CD4-positive, alpha-beta T cell treated with Interleukin-4 for 4 hours (primary cell): ENCODE data around the gene PPT1.
A peak's percentile ranks its signal among the peaks of the same experiment; 100 is the strongest.
"Not testable (repeated sequence)": the region's sequence is repeated elsewhere in the genome, so short reads cannot be mapped to it uniquely, and the experiment has no call there.

Source experiments
- DNase-seq: peaks from one replicate; pipeline ENCODE4 v3.0.0-alpha.2; 2020

The PPT1 gene

DNA sequence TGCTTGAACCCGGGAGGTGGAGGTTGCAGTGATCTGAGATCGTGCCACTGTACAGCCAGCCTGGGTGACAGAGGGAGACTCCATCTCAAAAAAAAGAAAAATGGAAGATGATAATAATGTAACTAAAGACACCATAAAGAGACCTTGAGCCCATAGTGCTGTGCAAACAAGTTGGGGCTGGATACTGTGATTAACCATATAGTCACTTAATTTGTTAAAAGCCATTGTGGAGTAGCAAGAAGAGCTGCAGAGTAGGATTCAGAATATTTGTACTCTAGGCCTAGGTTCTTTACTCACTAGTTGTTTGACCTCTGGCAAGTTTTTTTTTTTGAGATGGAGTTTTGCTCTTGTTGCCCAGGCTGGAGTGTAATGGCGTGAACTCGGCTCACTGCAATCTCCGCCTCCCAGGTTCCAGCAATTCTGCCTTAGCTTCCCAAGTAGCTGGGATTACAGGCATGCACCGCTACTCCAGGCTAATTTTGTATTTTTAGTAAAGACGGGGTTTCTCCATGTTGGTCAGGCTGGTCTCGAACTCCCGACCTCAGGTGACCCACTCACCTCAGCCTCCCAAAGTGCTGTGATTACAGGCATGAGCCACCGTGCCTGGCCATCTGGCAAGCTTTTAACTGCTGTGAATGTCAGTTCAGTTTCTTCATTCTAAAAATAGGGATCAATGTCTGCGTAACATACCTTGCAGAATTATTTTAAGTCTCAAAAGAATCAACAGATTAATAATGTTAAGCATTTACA lies 43.7 kb downstream of the PPT1 start:
- DNase-seq, result no peak

DNA sequence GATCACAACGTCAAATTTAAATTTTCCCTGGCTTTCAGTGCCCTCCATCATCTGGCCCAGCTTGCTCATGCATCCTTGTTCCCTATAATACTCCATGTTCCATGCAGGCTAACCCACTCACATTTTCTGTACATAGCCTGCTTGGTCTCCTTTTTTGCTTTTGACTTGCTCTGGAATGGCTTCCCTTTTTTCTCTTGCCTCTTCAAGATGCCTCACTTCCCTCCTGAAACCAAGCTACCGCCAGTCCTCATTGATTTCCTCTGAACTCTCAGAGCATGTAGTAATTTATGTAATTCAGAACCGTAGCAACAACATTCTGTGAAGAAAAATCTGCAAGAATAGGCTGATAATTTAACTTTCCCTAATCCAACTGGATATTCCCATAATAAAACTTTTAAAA lies 46.2 kb downstream of the PPT1 start:
- no peak for DNase-seq

DNA sequence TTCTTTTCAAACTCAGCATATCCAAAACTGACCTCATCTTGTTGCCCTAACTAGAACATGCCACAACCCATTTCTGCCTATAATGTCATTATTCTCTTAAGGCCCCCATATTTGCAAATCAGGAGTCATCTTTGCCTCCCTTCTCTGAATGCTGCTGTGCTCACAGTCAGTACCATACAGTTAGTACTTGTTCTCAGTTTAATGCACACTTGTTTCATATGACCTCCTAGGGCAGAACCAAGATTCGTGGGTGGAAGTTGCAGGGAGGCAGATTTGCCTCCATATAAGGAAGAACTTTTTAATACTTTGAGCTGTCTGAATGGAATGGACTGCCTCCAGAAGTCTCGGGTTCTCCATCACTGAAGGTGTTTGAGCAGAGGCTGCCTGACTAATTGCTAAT lies 47.3 kb downstream of the PPT1 start:
- no peak for DNase-seq

DNA sequence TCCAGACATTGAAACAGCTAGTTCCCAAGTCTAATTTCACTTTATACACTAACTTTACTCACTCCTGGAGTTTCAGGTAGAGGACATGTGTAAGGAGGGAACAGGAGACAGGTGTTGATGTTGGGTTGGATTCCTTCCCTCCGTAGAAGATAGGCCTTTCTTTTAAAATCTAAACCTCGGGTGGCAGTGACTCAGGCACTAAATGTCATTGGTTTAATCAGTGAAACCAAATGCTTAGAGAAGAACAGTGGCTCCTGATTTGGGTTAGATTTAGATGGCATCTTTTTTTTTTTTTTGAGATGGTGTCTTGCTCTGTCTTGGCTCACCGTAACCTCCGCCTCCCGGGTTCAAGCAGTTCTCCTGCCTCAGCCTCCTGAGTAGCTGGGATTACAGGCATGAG lies 49.3 kb downstream of the PPT1 start:
- DNase-seq, result no peak

DNA sequence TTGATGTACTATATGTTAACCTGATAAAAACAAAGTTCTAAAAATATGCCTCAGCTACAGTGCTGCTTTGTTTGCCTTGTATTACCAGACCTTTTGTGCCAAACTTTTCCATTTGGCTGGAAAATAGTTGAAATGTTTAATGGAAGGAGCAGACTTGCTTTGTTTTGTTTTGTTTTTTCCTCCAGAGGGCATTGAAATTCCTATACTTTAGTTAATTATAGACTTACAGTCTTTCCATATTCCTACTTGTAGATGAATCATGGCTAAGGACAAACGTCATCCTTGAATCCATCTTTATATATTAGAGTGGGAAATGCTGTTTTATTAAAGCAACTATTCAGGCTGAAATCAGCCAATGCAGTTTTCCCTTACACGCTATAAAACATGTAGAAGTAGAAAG lies 49.8 kb downstream of the PPT1 start:
- no peak for DNase-seq

DNA sequence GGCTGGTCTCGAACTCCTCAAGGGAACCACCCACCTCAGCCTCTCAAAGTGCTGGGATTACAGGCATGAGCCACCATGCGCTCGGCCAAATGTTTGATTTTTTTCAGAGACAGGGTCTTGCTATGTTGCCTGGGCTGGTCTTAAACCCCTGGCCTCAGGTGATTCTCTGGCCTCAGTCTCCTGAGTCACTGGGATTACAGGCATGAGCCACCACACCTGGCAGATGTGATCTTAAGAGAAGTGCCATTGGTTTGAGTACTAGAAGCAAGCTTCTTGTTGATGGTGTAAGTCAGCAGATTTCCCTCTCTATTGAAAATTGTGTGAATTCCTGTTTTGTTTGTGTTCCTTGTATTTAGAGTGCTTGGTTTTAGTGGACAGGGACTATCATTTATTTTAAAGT lies 51.3 kb downstream of the PPT1 start:
- no peak for DNase-seq

DNA sequence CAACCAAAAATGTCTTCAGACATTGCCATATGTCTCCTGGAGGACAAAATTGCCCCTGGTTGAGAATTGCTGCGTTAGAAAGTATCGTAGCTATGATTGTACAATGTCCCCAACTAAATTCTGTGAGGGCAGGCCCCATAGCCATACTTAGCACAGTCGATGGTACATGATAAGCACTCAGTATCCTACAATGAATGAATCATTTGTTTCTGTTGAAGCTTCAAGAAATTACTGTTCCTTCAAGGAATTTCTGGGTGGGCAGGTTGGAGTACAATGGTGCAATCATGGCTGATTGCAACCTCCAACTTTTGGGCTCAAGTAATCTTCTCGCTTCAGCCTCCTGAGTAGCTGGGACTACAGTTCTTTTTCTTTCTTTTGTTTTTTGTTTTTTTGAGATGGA lies 51.9 kb downstream of the PPT1 start:
- DNase-seq, result no peak

DNA sequence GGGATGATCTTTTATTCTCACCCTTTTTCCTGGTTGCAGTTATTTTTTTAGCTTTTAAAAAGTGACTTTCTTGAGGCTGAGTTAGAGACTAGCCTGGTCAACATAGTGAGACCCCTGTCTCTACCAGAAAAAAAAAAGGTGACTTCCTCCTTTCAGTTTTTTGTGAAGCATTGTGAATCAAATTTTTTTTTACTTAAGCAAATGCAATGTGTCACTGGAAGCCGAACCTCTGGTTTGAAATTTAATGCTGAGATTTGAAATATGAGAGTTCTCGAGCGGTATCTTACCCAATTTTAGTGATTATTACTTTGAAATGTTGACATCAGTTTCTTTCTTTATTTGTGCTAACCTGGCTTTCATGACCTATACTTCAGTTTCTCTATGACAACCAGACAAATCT lies 52.9 kb downstream of the PPT1 start:
- DNase-seq, result no peak

DNA sequence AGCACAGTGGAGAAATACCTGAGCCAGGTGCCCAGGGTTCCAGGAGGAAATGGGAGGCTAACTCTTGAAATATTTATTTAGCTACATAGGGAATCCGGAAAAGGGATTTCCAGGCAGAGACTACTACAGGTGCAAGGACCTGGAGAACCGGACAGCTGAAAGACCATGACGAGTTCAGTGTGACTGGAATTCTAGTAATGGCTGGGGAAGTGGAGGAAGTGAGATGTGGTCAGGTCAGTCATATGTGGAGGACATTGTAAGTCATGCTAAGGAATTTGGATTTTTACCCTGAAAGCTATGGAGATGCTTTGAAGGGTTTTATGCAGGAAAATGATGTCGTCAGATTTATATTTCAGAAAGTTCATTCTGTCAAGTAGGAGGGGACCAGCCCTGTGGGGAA lies 54.7 kb downstream of the PPT1 start:
- DNase-seq, result no peak

DNA sequence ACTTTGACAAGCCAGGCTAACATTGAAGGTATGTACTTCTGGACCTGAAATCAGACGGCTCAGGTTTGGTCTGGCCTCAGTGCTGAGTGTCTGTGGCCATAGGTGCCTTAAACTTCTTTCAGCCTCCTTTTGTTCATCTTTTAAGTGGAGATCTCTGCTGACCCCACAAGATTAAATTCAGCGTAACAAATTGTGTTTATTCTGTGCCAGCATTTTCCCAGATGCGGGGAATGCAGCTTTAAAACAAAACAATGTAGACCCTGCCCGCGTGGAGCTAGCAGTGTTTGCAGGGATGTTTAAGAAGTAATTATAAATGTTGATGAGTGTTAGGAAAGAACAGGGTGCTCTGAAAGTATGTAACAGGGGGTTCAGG lies 55.6 kb downstream of the PPT1 start:
- no peak for DNase-seq

DNA sequence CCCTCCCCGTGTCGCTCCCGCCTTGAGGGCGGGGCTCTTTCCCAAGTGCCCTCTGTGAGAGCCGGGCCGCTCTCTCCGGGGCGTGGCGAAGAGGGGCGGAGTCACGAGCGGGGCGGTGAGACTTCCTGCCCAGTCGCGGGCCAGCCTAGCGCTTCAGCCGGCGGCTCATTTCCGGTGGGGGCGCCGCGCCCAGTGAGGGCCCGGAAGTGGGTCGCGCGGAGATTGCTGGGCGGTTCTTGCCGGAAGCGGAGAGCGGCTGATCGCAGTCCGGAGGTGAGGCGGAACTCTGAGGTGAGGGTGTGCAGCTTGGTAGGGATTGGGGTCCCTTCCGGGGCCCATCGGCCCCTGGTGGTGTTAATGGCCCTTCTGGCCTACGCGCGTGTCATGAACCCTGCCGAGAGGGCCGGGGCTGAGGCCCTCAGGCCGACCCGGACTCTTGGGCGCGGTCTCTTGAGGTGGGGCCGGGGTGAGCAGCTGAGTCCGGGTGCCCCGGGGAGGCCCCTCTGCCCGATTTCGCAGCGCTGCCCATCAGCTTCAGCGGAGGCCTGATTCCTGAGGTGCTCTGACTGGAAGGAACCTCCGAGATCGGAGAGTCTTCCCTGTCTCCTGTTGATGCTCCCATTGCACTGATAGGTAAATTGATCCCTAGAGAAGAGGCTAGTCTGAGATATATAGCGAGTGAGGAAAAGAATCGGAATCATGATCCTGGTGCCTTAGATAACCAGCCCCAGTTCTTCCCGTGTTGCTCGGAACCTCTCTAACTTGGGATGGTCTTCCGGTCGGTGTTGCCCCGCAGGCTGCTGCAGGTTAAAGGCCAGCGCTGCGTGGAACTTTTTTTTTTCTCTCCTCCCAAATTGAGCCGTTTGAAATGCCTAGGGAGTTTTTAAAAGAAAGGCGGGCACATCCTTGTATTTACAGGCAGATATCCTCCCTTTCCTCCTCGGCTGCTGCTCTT lies 56.3 kb downstream of the PPT1 start, which contains the start of gene CAP1:
CAP1 (plus strand) TSS at position 219 of the 955 bp plus-strand sequence. CDS start 18,618 bp downstream, outside the sequence.
- peak; percentile 99 for DNase-seq

DNA sequence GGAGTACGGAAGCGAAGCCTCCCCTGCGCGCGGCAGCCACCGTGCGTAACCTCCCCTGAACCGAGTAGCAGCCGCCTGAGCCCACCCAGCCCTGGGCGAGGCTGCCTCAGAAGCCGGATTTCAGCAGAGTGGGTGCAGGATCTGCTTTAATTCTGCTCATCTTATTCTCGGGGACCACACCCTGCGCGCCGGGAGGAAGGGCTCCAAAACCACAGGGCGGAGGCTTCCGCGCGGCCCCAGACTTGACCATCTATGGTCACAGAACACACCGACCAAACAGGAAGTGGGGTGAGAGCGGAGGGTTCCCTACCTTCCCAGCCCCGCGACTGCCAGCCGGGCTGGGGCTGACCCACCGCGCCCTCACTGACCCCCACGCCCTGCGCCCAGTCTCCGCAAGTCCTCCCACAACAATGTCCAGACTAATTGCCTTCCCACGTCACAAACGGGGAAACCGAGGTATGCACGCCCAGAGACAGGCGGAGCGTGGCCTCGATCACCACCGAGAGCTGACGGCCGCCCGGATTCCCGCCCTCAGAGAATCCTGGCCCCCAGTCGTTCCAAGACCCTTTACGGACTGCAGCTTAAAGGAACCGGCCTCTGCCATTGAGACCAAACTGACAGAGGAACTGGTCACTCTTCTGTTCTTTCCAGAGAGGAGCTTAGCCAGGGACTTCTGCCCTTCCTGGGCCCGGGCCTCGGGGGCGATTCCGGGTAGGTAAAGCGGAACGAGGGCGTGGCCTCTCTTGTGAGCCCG lies 57.1 kb downstream of the PPT1 start:
- peak; percentile 84 for DNase-seq

DNA sequence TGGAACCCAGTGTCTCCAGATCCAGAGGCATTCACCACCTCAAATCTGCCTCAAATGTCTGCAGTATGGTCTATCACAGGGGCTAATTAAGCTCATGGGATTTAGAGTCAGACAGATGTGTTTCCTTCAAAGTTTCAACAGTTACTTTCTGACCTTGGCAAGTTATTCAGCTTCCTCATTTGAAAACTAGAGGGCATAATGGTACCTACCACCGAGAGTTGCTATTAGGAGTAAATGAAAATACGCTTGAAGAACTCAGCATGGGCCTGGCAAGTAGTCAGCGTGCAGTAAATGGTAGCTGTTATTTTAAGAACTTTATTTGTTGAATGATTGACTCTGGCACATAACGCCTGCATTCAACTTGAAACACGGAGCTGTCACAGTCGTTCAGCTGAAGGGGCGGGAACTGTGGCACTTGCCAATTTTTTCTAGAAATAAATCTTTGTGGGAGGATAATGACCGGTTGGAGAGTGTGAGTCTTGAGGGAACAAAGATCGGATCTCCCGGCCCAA lies 57.8 kb downstream of the PPT1 start:
- peak; percentile 59 for DNase-seq

DNA sequence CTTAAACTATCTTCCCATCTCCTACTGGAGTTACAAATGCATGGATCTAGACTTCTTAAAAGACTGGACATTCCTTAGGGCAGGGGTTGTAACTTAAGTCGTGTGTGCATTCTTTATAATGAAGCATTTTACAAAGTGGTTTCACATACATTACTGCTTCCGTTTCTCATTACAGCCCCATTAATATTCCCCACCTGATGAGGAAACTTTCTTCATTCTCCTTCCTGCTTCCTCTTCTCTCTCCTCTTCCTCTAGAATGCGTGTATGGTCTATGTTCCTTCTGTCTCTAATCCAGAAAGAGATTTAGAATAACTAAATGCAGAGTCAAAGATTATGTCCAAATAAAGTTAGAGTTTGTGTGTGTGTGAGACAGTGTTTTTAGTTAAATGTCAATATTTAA lies 58.4 kb downstream of the PPT1 start:
- DNase-seq, result no peak

DNA sequence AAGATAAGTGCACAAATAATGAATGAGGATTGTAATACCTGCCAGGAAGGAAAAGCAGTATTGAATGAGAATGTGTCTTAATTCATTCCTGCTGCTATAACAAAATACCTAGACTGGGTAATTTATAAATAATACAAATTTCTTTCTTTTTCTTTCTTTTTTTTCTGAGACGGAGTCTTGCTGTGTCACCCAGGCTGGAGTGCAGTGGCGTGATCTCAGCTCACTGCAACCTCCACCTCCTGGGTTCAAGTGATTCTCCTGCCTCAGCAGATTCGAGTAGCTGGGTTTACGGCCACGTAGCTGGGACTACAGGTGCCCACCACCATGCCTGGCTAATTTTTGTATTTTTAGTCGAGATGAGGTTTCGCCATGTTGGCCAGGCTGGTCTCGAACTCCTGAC lies 59.8 kb downstream of the PPT1 start:
- not testable (repeated sequence) for DNase-seq

DNA sequence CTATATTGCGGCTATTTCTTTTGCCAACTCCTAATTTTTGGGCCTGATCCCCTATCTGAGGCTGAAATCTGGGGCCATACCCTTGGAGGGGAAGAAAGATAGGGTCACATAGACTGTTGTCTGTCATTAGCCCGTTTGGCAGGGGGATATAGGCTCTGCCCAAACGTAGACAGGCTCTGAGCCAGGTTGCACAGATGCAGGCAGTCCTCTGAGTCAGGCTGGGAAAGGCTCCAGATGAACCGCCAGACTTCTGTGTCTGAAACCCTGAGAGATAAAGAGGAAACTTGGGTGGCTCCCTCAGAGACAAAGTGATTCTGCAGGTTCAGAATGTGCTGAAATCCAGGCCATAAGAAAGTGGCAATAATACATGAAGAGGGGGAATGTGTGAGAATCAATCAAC lies 60.5 kb downstream of the PPT1 start:
- no peak for DNase-seq

DNA sequence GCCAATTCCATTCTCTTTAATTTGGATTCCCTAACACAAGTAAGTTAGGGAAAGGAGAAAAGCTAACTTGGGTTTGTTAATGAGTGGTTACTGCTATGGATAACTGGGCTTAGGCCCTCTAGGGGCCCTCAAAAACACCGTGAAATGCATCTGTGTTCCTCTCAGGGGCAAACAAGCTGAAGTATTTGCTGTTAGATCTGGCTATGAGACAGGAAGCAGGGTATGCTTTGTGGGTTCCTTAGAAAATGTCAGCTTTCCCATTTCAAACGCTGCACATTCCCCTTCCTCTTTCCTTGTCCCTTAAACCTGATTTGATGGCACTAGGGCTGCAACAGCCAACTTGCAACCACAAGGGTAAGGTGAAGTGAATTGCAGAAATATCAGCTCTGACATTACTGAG lies 62.2 kb downstream of the PPT1 start:
- DNase-seq, result no peak

DNA sequence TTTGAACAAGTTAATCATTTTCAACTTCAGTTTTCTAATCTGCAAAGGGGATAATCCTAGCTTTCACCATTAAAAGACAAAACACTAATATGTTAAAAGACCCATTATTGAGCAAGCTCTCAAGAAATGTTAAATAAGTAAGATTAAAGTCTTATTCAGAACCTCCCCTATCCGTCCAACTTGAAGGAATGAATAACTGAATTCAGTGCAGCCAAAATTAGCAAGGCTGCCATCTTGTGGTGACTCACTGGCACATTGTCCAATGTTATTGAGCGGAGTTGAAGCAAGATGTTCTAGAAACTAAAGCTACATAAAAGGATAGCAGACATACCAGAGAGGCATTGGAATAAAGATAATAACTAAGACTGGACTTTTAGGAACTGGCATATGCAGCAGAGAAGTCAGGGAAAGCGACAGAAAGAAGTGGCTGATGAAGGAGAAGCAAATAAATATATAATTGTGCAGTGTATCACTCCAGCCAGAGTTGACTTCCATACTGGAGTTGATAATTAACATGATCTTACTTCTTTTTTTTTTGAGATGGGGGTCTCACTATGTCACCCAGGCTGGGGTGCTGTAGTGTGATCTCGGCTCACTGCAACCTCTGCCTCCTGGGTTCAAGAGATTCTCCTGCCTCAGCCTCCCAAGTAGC lies 64.7 kb downstream of the PPT1 start:
- DNase-seq, result peak; percentile 73

DNA sequence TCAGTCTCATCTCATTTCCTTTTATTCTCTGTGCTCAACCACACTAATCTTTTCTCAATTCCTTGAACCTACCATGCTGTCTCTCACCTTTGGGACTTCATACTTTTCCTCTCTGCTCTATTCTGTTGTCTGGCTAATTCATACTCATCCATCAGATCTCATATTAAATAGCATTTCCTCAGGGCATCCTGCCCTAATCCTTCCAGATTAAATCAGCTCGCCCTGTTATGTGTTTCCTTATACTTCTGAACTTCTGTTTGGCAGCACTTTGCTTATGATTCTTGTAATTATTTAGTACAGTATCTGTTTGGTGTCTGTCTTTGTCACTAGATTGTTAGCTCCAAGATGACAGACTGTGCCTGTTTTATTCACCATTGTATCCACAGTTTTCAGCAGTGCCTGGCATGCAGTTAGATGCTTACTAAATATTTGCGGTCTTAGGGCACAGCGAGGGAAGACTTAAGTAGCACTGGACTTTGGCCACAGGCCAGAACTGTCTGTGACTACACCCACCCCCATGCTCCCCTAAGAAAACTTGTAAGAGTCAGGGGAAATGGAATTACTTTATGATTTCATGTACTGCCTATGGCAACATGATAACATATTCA lies 66.4 kb downstream of the PPT1 start:
- DNase-seq, result no peak

DNA sequence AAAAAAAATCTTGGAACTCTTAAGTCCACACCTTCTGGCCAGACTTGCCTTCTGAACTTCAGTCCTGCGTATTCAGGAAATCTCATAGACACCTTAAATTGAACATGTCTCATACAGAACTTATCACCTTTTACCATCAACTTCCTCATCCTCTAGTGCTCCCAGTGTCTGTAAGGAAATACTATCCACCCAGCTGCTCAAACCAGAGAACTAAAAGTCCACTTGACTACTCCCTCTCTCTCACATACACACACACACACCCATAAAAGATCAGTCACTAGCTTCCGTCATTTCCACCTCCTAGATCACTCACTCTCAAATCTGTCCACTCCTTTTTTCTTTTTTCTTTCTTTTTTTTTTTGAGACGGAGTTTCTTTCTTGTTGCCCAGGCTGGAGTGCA lies 67.4 kb downstream of the PPT1 start:
- DNase-seq, result no peak

DNA sequence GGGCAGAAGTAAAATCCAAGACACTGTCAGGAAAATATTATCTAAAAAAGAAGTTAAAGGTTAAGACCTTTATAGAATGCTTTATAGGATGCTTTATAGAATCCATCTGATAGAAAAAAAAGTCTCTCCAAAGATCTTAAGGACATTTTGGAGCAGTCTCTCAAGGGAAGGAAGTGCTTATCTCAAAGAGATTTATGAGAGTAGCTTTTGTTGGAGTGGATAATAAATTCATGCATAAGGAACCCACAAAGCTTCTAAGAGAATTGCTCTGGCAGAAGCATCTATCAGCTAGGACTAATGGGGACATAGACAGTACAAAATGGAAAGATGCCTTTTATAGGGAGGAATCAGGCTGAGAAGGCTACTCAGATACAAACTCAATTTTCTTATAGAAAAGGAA lies 69.4 kb downstream of the PPT1 start:
- DNase-seq, result no peak

DNA sequence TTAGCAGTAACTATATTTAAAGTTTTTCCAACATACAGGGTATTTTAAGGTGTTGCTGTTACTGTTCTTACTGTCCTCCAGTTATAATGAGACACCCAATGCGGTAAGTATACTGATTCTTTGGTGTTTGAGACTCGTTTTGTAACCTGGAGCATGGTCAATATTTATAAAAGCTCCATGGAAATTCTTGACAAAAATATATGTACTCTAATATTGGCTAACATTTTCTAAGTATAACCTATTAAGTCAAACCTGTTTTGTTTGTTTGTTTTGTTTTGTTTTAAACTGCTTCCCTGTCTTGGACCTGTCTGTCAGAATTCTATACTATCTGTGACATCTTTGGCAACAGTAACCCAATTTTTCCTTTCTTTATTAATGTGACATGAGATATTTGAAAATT lies 72.4 kb downstream of the PPT1 start:
- DNase-seq, result no peak
